ENCODE results near the gene COPA. TPM values are rescaled to one million over a fixed set of nuclear protein-coding genes. Genes with fewer than 3 reads are reported as not detected.
"Not testable (repeated sequence)": the region's sequence is repeated elsewhere in the genome, so short reads cannot be mapped to it uniquely, and the experiment has no call there.

COPA gene
- total and polyA plus RNA-seq, 2 donors (not counting 3 experiments of a cell fraction or from before 2014, with no cell fraction given): 127 to 185 TPM

- TF ChIP-seq CTCF (IDR thresholded peaks at IDR 0.05; ENCODE audit: extremely low read depth in 1 of 2, insufficient read depth in 1 of 2, low read depth in 1 of 2, low read length in 2 of 2) (peak; percentile 66 to 72), JUN (IDR thresholded peaks at IDR 0.05; ENCODE audit: borderline replicate concordance, insufficient read depth, insufficient read length, low read depth) (no peak)
- FAIRE-seq: peak; percentile 85
- intact Hi-C loops (cut with micrococcal nuclease): loop anchor here (1.0 kb wide), 3 partner anchors 29 to 190 kb away; partner anchors contain the start of gene DCAF8
- H3K27me3 ChIP-seq (ENCODE audit: control insufficient read depth in 2 of 2, insufficient read depth in 2 of 2, low read length in 2 of 2): no peaks in the 10 kb centered on the region
- peaks cover 31 to 68% of the 10 kb centered on the region in 2 experiments for H3K36me3 ChIP-seq (ENCODE audit: control insufficient read depth in 2 of 2, extremely low read depth in 1 of 2, insufficient read depth in 2 of 2, low read length in 2 of 2)
- dilution Hi-C loops (cut with MboI; ENCODE audit: extremely low pct_ligation_motif_present, low sequenced_read_pairs): no loop called here
- no peak overlapping the region for H2AFZ ChIP-seq (ENCODE audit: low read depth, low read length)
- H3K79me2 ChIP-seq (ENCODE audit: control insufficient read depth, insufficient read depth, low read length): no peaks in the 10 kb centered on the region
- CTCF ChIA-PET: interaction anchor here (0.5 to 7.6 kb wide), 65 partner anchors 10 to 210 kb away, joined by 3 to 281 read pairs (median 6); partner anchors contain the start of genes CASQ1, DCAF8, IGSF8 and KCNJ9
- BruUV-seq (replicated peaks): no TSS peak
- no peaks in the 10 kb centered on the region for H3K9me1 ChIP-seq (replicated peaks; ENCODE audit: control insufficient read depth, extremely low read depth, insufficient read depth, low read length)
- no peak overlapping the region for H3K27ac ChIP-seq (ENCODE audit: insufficient read depth, low read depth, low read length)
- peaks cover 4% of the 10 kb centered on the region for H4K20me1 ChIP-seq (replicated peaks; ENCODE audit: control insufficient read depth, extremely low read depth, insufficient read depth, low read length)
- DNase-seq (ENCODE audit: low read depth, low spot score): peak; percentile 76
- no peak overlapping the region for H3K4me2 ChIP-seq (ENCODE audit: insufficient read depth, low read length)
- no peaks in the 10 kb centered on the region for H3K9me3 ChIP-seq (replicated peaks; ENCODE audit: control insufficient read depth, insufficient read depth, low read length)
- POLR2A ChIA-PET: interaction anchor here (0.6 to 1.0 kb wide), 2 partner anchors 27 to 98 kb away, joined by 3 to 7 read pairs; no protein-coding TSS in a partner anchor
- H3K9ac ChIP-seq (replicated peaks; ENCODE audit: extremely low read depth, insufficient read depth, low read length): no peak overlapping the region
- H3K4me1 ChIP-seq (ENCODE audit: control insufficient read depth, extremely low read depth, insufficient read depth, low read length): no peaks in the 10 kb centered on the region
- H3K4me3 ChIP-seq (replicated peaks in 1 of 3; ENCODE audit: insufficient read depth in 1 of 3, low read depth in 1 of 3, low read length in 3 of 3): no peak overlapping the region
Measured at GRCh38 chr1:160291248-160292220, 51.5 kb downstream of the COPA start.

- POLR2A ChIA-PET; H3K27ac ChIP-seq (ENCODE audit: insufficient read depth, low read depth, low read length); H4K20me1 ChIP-seq (replicated peaks; ENCODE audit: control insufficient read depth, extremely low read depth, insufficient read depth, low read length); H3K9ac ChIP-seq (replicated peaks; ENCODE audit: extremely low read depth, insufficient read depth, low read length); BruUV-seq (replicated peaks); H3K9me3 ChIP-seq (replicated peaks; ENCODE audit: control insufficient read depth, insufficient read depth, low read length); DNase-seq (ENCODE audit: low read depth, low spot score); H3K4me3 ChIP-seq (replicated peaks in 1 of 3; ENCODE audit: insufficient read depth in 1 of 3, low read depth in 1 of 3, low read length in 3 of 3); H3K4me1 ChIP-seq (ENCODE audit: control insufficient read depth, extremely low read depth, insufficient read depth, low read length); H3K27me3 ChIP-seq (ENCODE audit: control insufficient read depth in 2 of 2, insufficient read depth in 2 of 2, low read length in 2 of 2); H3K9me1 ChIP-seq (replicated peaks; ENCODE audit: control insufficient read depth, extremely low read depth, insufficient read depth, low read length); FAIRE-seq; dilution Hi-C loops (cut with MboI; ENCODE audit: extremely low pct_ligation_motif_present, low sequenced_read_pairs); H3K4me2 ChIP-seq (ENCODE audit: insufficient read depth, low read length); H2AFZ ChIP-seq (ENCODE audit: low read depth, low read length): not testable (repeated sequence)
- intact Hi-C loops (cut with micrococcal nuclease): loop anchor here (5.0 kb wide), 1 partner anchor 35 kb away; no protein-coding TSS in a partner anchor
- peaks cover 18 to 35% of the 10 kb centered on the region in 2 experiments for H3K36me3 ChIP-seq (ENCODE audit: control insufficient read depth in 2 of 2, extremely low read depth in 1 of 2, insufficient read depth in 2 of 2, low read length in 2 of 2)
- CTCF ChIA-PET: interaction anchor here (1.2 to 7.6 kb wide), 5 partner anchors 25 to 185 kb away, joined by 4 to 281 read pairs (median 44); partner anchors contain the start of genes CASQ1 and DCAF8
- peaks cover 15% of the 10 kb centered on the region for H3K79me2 ChIP-seq (ENCODE audit: control insufficient read depth, insufficient read depth, low read length)
Measured at GRCh38 chr1:160287769-160288168, 55.3 kb downstream of the COPA start.

All from endothelial cell of umbilical vein (primary cell).